ENCODE results near the gene FUS.
A peak's percentile ranks its signal among the peaks of the same experiment; 100 is the strongest.
"Not testable (repeated sequence)": the region's sequence is repeated elsewhere in the genome, so short reads cannot be mapped to it uniquely, and the experiment has no call there.

Gene FUS

GRCh38 chr16:31179747-31180459 is at the start of gene FUS:
FUS (plus strand) TSS chr16:31180139; CDS start chr16:31180215, 76 bp downstream.
- ATAC-seq: peak; percentile 62
- DNase-seq: peak; percentile 93

GRCh38 chr16:31130336-31130891 is 49.5 kb upstream of the FUS start:
- DNase-seq (no peak), ATAC-seq (no peak)

GRCh38 chr16:31130899-31131298 is 49.0 kb upstream of the FUS start:
- no peak for ATAC-seq
- DNase-seq: no peak

- DNase-seq (no peak), ATAC-seq (no peak)
Measured at GRCh38 chr16:31131416-31131815, 48.5 kb upstream of the FUS start.

- no peak for DNase-seq
- ATAC-seq: no peak
Measured at GRCh38 chr16:31131841-31132271, 48.1 kb upstream of the FUS start.

GRCh38 chr16:31132303-31132979 is 47.5 kb upstream of the FUS start:
- ATAC-seq (no peak), DNase-seq (no peak)

- ATAC-seq (no peak), DNase-seq (no peak)
Measured at GRCh38 chr16:31133046-31133501, 46.9 kb upstream of the FUS start.

GRCh38 chr16:31134091-31134571 is 45.8 kb upstream of the FUS start:
- no peak for ATAC-seq
- DNase-seq: no peak

GRCh38 chr16:31134625-31135534 is 45.1 kb upstream of the FUS start:
- no peak for ATAC-seq
- no peak for DNase-seq

GRCh38 chr16:31135535-31136286 is 44.2 kb upstream of the FUS start, which contains the start of gene PRSS8:
PRSS8 (minus strand) TSS chr16:31135727; CDS start chr16:31135498, 229 bp downstream.
- no peak for DNase-seq
- no peak for ATAC-seq

GRCh38 chr16:31136287-31136662 is 43.7 kb upstream of the FUS start:
- DNase-seq (no peak), ATAC-seq (no peak)

- ATAC-seq, DNase-seq: not testable (repeated sequence)
Measured at GRCh38 chr16:31136822-31137499, 43.0 kb upstream of the FUS start.

GRCh38 chr16:31138621-31139578 is 41.0 kb upstream of the FUS start:
- DNase-seq (no peak), ATAC-seq (no peak)

GRCh38 chr16:31141071-31141469 is 38.9 kb upstream of the FUS start:
- ATAC-seq, DNase-seq: not testable (repeated sequence)

GRCh38 chr16:31141489-31142108 is 38.3 kb upstream of the FUS start:
- peak; percentile 19 for DNase-seq
- ATAC-seq: no peak

- ATAC-seq (peak; percentile 96), DNase-seq (peak; percentile 99)
Measured at GRCh38 chr16:31142109-31143010, 37.6 kb upstream of the FUS start.

- ATAC-seq (no peak), DNase-seq (no peak)
Measured at GRCh38 chr16:31143011-31143693, 36.8 kb upstream of the FUS start.
